B cell (primary cell): Measurements from ENCODE around the gene METAP1D. TPM values are rescaled to one million over a fixed set of nuclear protein-coding genes. Genes with fewer than 3 reads are reported as not detected.

ENCODE experiments used
- ATAC-seq: fragments of 200-7000 bp; cut with Tn5 transposase; one replicate; pipeline ENCODE4 v1.10.0; 2021; ENCODE audit warnings: low read depth, mild to moderate bottlenecking, moderate number of reproducible peaks, moderate library complexity
- CTCF ChIA-PET: fragments of 350-600 bp; sonication (Branson Sonifier 250); formaldehyde crosslinking; loops from one replicate; lab custom pipeline; 2021; ENCODE audit warnings: antibody characterized with exemption, inconsistent platforms; lab: Charles Lee
- POLR2A ChIA-PET: fragments of 350-600 bp; sonication (Branson Sonifier 250); formaldehyde crosslinking; loops from one replicate; lab custom pipeline; 2021; ENCODE audit warnings: antibody characterized with exemption; lab: Charles Lee
- DNase-seq: peaks from one replicate; pipeline ENCODE4 v3.0.0; 2013
- H2AFZ ChIP-seq: 2 replicates; pipeline ENCODE4 v1.6.1; 2012; ENCODE audit warnings: mild to moderate bottlenecking, low read depth, low read length; ENCODE audit not compliant: insufficient read depth, poor library complexity, severe bottlenecking
- H3K27ac ChIP-seq, 2 donors: 1 replicate in 1 of 2; 2 replicates in 1 of 2; pipeline ENCODE4 v1.5.1; 2012 to 2013; ENCODE audit warnings: low read length in 2 of 2, mild to moderate bottlenecking in 2 of 2, moderate library complexity in 1 of 2
- H3K27me3 ChIP-seq, 4 experiments: fragments of 200-600 bp in 1 of 4; sonication (generic) in 1 of 4; replicated peaks in 1 of 4; 1 replicate in 2 of 4; 2 replicates in 2 of 4; pipeline versions ENCODE4 v1.6.1 to v1.7.0; 2013 to 2016; ENCODE audit warnings: low read length in 3 of 4, mild to moderate bottlenecking in 2 of 4, mixed read lengths in 1 of 4, moderate library complexity in 1 of 4; ENCODE audit not compliant: insufficient read depth in 4 of 4, control insufficient read depth in 3 of 4; ENCODE audit errors: control extremely low read depth in 1 of 4
- H3K36me3 ChIP-seq, 2 experiments: replicated peaks in 1 of 2; 1 replicate in 1 of 2; 2 replicates in 1 of 2; pipeline versions ENCODE4 v1.6.1 to v1.7.1; 2013; ENCODE audit warnings: low read length in 1 of 2; ENCODE audit not compliant: insufficient read depth in 2 of 2, control insufficient read depth in 1 of 2; ENCODE audit errors: control extremely low read depth in 1 of 2, extremely low read depth in 1 of 2
- H3K4me1 ChIP-seq, 2 donors: fragments of 200-600 bp in 1 of 2; sonication (generic) in 1 of 2; 1 replicate in 1 of 2; 2 replicates in 1 of 2; pipeline versions ENCODE4 v1.5.1 to v1.6.1; 2013 to 2017; ENCODE audit warnings: low read length in 2 of 2; ENCODE audit not compliant: control insufficient read depth in 2 of 2, insufficient read depth in 2 of 2
- H3K4me2 ChIP-seq: replicated peaks from 2 replicates; pipeline ENCODE3; 2012; ENCODE audit warnings: mild to moderate bottlenecking, low read depth, low read length; ENCODE audit not compliant: poor library complexity, severe bottlenecking
- H3K4me3 ChIP-seq, 5 experiments: fragments of 200-600 bp in 1 of 5; sonication (generic) in 1 of 5; 1 replicate in 3 of 5; 2 replicates in 2 of 5; pipeline versions ENCODE4 v1.5.1 to v1.7.0; 2011 to 2016; ENCODE audit warnings: low read length in 4 of 5, mild to moderate bottlenecking in 4 of 5, low read depth in 2 of 5, control low read depth in 1 of 5, moderate library complexity in 1 of 5; ENCODE audit not compliant: insufficient read depth in 1 of 5; ENCODE audit errors: control extremely low read depth in 1 of 5, extremely low read depth in 1 of 5
- H3K79me2 ChIP-seq: fragments of 200-600 bp; sonication (generic); one replicate; pipeline ENCODE4 v1.6.0; 2016; ENCODE audit warnings: low read length; ENCODE audit not compliant: control insufficient read depth, insufficient read depth
- H3K9ac ChIP-seq: fragments of 200-600 bp; sonication (generic); 2 replicates; pipeline ENCODE4 v1.6.1; 2017; ENCODE audit warnings: mild to moderate bottlenecking, low read length, moderate library complexity
- H3K9me3 ChIP-seq, 3 donors: one replicate each; pipeline versions ENCODE4 v1.6.1 to v1.7.1; 2013; ENCODE audit warnings: low read length in 2 of 3; ENCODE audit not compliant: control insufficient read depth in 2 of 3, insufficient read depth in 1 of 3; ENCODE audit errors: control extremely low read depth in 1 of 3
- H4K20me1 ChIP-seq: 2 replicates; pipeline ENCODE4 v1.6.0; 2012; ENCODE audit warnings: mild to moderate bottlenecking, low read length; ENCODE audit not compliant: insufficient read depth, control insufficient read depth, poor library complexity, severe bottlenecking
- H3K27ac Mint-ChIP-seq: one replicate; pipeline ENCODE4 v1.8.0; 2021; ENCODE audit warnings: mixed read lengths
- H3K27me3 Mint-ChIP-seq: one replicate; pipeline ENCODE4 v1.8.0; 2021; ENCODE audit warnings: mixed read lengths
- H3K4me1 Mint-ChIP-seq: one replicate; pipeline ENCODE4 v1.8.0; 2021; ENCODE audit warnings: mixed read lengths
- H3K4me3 Mint-ChIP-seq: one replicate; pipeline ENCODE4 v1.8.0; 2021; ENCODE audit warnings: mixed read lengths
- H3K9me3 Mint-ChIP-seq: one replicate; pipeline ENCODE4 v1.8.0; 2022; ENCODE audit warnings: mixed read lengths; ENCODE audit not compliant: insufficient read depth
- EZH2 ChIP-seq: IDR thresholded peaks from 2 replicates; pipeline ENCODE4 v1.6.1; 2012; ENCODE audit warnings: borderline replicate concordance, low read depth, mild to moderate bottlenecking, moderate library complexity, low read length; ENCODE audit not compliant: insufficient read depth, poor library complexity, severe bottlenecking
- WGBS: methylation state at CpG from one replicate; pipeline ENCODE4 v1.1.5; 2013; ENCODE audit warnings: missing lambda C conversion rate; ENCODE audit not compliant: insufficient coverage; 5-methylcytosine and 5-hydroxymethylcytosine counted together
- intact Hi-C: fragments of 100-400 bp; cut with micrococcal nuclease; formaldehyde crosslinking; loops from one replicate; pipeline ENCODE4 v1.10.0; 2022
- polyA plus RNA-seq: library from polyadenylated mRNA; depleted of rRNA; stranded (reverse); fragments of >200 nt; gene quantifications from 2 replicates; pipeline ENCODE4 v1.2.3, GENCODE V29; 2012
- total RNA-seq, 2 donors: library from RNA; stranded (reverse); fragments of 120-200 nt in 1 of 2; gene quantifications; 1 replicate in 1 of 2; 2 replicates in 1 of 2; pipeline versions ENCODE4 v1.2.3 to v1.2.4, GENCODE V29; 2013 to 2022
- TF ChIP-seq, protein P1 (sequence below): fragments of 200-600 bp; IDR thresholded peaks from one replicate; pipeline ENCODE4 v1.8.0; 2022; ENCODE audit warnings: antibody characterized with exemption, mild to moderate bottlenecking

Gene METAP1D
- total and polyA plus RNA-seq, 2 donors (not counting 1 experiment from before 2014, with no cell fraction given), result 7.8 to 8.9 TPM

- POLR2A ChIA-PET, result interaction anchor here (1.0 kb wide), 1 partner anchor 14 kb away, joined by 9 read pairs; no protein-coding TSS in a partner anchor
- peak overlapping the region; percentile 60 for H3K9ac ChIP-seq
Observed at GRCh38 chr2:172101821-172102390, 102.2 kb downstream of the METAP1D start.

More at GRCh38 chr2:172101821-172102390, 102.2 kb downstream of the METAP1D start:
- TF ChIP-seq, protein P1, sequence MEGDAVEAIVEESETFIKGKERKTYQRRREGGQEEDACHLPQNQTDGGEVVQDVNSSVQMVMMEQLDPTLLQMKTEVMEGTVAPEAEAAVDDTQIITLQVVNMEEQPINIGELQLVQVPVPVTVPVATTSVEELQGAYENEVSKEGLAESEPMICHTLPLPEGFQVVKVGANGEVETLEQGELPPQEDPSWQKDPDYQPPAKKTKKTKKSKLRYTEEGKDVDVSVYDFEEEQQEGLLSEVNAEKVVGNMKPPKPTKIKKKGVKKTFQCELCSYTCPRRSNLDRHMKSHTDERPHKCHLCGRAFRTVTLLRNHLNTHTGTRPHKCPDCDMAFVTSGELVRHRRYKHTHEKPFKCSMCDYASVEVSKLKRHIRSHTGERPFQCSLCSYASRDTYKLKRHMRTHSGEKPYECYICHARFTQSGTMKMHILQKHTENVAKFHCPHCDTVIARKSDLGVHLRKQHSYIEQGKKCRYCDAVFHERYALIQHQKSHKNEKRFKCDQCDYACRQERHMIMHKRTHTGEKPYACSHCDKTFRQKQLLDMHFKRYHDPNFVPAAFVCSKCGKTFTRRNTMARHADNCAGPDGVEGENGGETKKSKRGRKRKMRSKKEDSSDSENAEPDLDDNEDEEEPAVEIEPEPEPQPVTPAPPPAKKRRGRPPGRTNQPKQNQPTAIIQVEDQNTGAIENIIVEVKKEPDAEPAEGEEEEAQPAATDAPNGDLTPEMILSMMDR, result no peak
- no peak for TF ChIP-seq EZH2
- Mint-ChIP-seq H3K9me3 (no peaks in the 10 kb centered on the region), H3K27ac (peak overlapping the region; percentile 22), H3K27me3 (peaks cover 51% of the 10 kb centered on the region), H3K4me1 (peaks cover 44% of the 10 kb centered on the region), H3K4me3 (peak overlapping the region; percentile 72)
- Histone ChIP-seq H3K9me3 (peaks cover 0 to 89% (median 11%) of the 10 kb centered on the region in 3 donors), H2AFZ (peak overlapping the region; percentile 63), H3K79me2 (no peaks in the 10 kb centered on the region), H3K4me3 (peak overlapping the region in 4 of 5 experiments; percentile 35 to 51 (median 38)), H3K27ac (no peak overlapping the region), H3K4me2 (peak overlapping the region; percentile 81), H4K20me1 (peaks cover 15% of the 10 kb centered on the region), H3K4me1 (peaks cover 67 to 90% of the 10 kb centered on the region in 2 donors), H3K27me3 (peaks cover 4 to 100% (median 93%) of the 10 kb centered on the region in 4 experiments), H3K36me3 (no peaks in the 10 kb centered on the region)
- DNase-seq (peak; percentile 70), ATAC-seq (peak; percentile 8)
- CTCF ChIA-PET, result interaction anchor here (2.2 to 7.3 kb wide), 2 partner anchors 15 to 398 kb away, joined by 4 to 58 read pairs; partner anchors contain the start of gene DLX1
- 8% methylated on average over 31 of the region's 36 CpGs for WGBS
- intact Hi-C loops, result loop anchor here (5.0 to 10.0 kb wide), 4 partner anchors 180 to 530 kb away; partner anchors contain the start of genes HAT1 and PDK1
